Activated naive CD4-positive, alpha-beta T cell treated with anti-CD3 and anti-CD28 coated beads, Interleukin-2, amount 50 U/mL, for 72 hours (primary cell): ENCODE results near the gene FOXN1. TPM values are rescaled to one million over a fixed set of nuclear protein-coding genes. Genes with fewer than 3 reads are reported as not detected.

Source experiments
- ATAC-seq, 2 donors: fragments of 150-1000 bp; cut with Tn5 transposase; 2 replicates each; pipeline ENCODE4 v1.10.0; 2021; ENCODE audit warnings: mild to moderate bottlenecking in 2 of 2, moderate library complexity in 2 of 2
- DNase-seq, 2 donors: peaks; one replicate each; pipeline ENCODE4 v3.0.0; 2021 to 2022; ENCODE audit warnings: low spot score in 2 of 2
- H3K27ac Mint-ChIP-seq, 2 donors: one replicate each; pipeline ENCODE4 v1.8.0; 2022; ENCODE audit warnings: mild to moderate bottlenecking in 2 of 2, mixed read lengths in 2 of 2
- H3K36me3 Mint-ChIP-seq, 2 donors: one replicate each; pipeline ENCODE4 v1.8.0; 2022; ENCODE audit warnings: mixed read lengths in 2 of 2
- H3K9me3 Mint-ChIP-seq, 2 donors: one replicate each; pipeline ENCODE4 v1.8.0; 2022; ENCODE audit warnings: mixed read lengths in 2 of 2
- total RNA-seq, 2 donors: library from RNA; stranded (reverse); gene quantifications; one replicate each; pipeline ENCODE4 v1.2.3, GENCODE V29; 2022

Gene FOXN1
- total RNA-seq, 2 donors from 2014 or later: not detected

DNA sequence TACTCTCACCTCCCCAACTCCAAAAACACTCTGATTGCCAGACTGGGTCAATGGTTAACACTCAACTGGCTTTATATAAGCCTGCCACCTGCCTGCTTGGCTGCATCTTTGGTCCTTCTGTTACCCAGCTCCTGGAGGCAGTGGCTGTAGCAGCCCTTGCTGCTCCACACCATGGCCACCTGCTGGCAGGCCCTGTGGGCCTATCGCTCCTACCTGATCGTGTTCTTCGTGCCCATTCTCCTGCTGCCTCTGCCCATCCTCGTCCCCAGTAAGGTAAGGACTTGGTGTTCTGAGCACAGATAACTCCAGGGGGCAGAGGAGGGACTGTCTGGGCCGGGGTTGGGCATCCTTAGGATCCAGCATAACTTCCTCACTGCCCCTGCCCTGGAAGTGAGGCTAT is 32.6 kb upstream of the FOXN1 start, which contains the start of gene SLC13A2:
TSS of gene SLC13A2 (plus strand) at position 103 of the 400 bp plus-strand sequence. CDS start at position 172, 69 bp downstream.
- Mint-ChIP-seq H3K36me3 (no peaks in the 10 kb centered on the region), H3K27ac (peak within 1 kb of the TSS in 1 of 2 donors; percentile 85), H3K9me3 (no peaks in the 10 kb centered on the region)
- ATAC-seq (no peak), DNase-seq (peak in 1 of 2 donors; percentile 39)

- no peaks in the 10 kb centered on the region for H3K9me3 Mint-ChIP-seq
- H3K27ac Mint-ChIP-seq: no peak overlapping the region
- DNase-seq (no peak), ATAC-seq (no peak)
- no peaks in the 10 kb centered on the region for H3K36me3 Mint-ChIP-seq
Observed at GRCh38 chr17:28474111-28474531, 32.0 kb upstream of the FOXN1 start.

GRCh38 chr17:28475151-28475900 is 30.8 kb upstream of the FOXN1 start:
- no peaks in the 10 kb centered on the region for H3K36me3 Mint-ChIP-seq
- peak overlapping the region; percentile 44 to 48 for H3K27ac Mint-ChIP-seq
- H3K9me3 Mint-ChIP-seq: no peaks in the 10 kb centered on the region
- ATAC-seq (peak; percentile 49 to 51), DNase-seq (no peak)

- no peak for DNase-seq
- ATAC-seq: no peak
- Mint-ChIP-seq H3K27ac (peak overlapping the region; percentile 34 to 48), H3K9me3 (no peaks in the 10 kb centered on the region), H3K36me3 (no peaks in the 10 kb centered on the region)
Observed at GRCh38 chr17:28476076-28476865, 29.9 kb upstream of the FOXN1 start.

DNA sequence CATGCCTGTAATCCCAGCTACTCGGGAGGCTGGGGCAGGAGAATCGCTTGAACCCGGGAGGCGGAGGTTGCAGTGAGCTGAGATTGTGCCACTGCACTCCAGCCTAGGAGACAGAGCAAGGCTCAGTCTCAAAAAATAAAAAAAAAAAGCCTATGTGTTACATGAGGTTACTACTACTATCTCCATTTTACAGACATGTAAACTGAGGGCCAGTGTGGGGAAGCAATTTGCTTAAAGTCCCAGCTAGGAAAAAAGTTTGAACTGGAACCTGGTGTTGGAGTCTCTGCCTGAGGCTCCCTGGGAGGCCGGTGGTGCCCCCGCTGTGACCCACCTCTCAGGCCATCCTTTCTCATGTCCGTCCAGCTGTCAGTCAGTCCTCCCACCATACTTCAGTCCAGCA is 28.2 kb upstream of the FOXN1 start:
- Mint-ChIP-seq H3K36me3 (no peaks in the 10 kb centered on the region), H3K27ac (peak overlapping the region in 1 of 2 donors; percentile 15), H3K9me3 (no peaks in the 10 kb centered on the region)
- DNase-seq (no peak), ATAC-seq (no peak)

DNA sequence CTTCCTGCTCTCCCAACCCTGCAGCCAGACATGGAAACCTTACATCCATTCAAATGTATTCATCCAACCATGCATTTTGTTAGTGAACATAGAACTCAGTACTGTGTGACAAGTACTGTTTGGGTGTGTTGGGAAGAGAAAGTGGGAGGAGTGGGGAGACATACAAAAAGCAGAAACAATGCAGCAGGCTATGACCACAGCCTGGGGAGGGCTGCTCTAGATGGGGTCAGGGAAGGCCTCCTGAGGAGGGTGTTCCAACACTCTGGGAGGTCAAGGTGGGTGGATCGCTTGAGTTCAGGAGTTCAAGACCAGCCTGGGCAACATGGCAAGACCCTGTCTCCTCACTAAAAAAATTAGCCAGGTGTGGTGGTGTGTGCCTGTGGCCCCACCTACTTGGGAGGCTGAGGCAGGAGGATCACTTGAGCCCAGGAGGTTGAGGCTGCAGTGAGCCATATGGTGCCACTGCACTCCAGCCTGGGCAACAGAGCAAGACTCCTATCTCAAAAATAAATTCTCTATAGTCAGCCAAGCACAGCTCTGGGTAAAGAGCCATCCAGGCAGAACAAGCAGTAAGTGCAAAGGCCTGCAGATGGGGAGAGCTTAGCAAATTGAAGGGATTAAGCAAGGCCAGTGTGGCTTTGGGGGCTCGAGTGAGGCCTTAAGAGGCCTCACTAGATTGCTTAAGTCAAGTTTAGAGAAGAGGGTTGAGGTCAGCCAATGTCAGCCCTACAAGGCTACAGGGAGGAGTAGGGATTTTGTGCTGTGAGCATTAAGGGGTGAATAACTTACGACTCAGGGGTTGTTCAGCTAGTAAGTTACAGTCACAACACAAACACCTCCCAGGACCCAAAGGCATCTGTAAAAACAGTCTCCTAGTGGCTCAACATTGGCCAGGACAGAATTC is 27.2 kb upstream of the FOXN1 start:
- Mint-ChIP-seq H3K36me3 (no peaks in the 10 kb centered on the region), H3K9me3 (no peaks in the 10 kb centered on the region), H3K27ac (peak overlapping the region in 1 of 2 donors; percentile 15)
- ATAC-seq: no peak
- DNase-seq: no peak

GRCh38 chr17:28480278-28480677 is 25.9 kb upstream of the FOXN1 start:
- Mint-ChIP-seq H3K36me3 (no peaks in the 10 kb centered on the region), H3K27ac (no peak overlapping the region), H3K9me3 (no peaks in the 10 kb centered on the region)
- ATAC-seq: no peak
- no peak for DNase-seq

DNA sequence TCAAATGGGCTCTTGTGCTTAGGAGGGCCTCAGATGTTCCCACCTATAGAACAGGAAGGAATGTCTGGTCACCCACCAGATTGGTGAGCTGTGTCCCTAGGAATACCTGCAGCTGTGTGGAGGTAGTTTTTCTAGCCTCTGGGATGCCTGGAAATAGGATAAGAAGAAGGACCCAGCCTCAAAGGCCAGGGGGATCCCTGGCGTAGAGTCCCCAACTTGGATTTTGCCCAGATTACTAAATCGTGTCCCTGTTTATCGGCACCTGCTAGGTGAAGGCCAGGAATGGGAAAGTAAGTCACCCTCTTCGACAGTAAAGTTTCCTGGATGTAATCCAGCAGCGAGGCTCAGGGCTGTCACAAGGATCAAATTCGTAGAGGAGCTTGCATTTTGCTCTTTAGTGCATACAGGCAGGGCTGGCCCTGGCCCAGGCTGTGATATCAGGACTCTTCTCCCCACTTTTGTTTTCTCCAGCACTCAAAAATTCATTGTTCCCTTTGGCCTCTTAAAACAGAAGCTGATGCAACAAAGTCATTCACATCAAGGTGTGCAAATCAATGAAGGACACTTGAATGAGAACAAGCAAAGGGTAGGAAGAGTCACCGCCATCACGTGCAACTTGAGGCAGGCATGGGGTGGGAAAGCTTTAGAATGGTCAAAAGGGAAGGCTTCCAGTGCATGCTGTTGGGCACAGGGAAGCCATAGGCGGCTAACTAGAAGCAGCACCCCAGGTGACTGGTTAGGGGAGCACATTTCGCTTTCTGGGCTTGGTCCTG is 25.2 kb upstream of the FOXN1 start:
- Mint-ChIP-seq H3K9me3 (no peaks in the 10 kb centered on the region), H3K36me3 (no peaks in the 10 kb centered on the region), H3K27ac (no peak overlapping the region)
- DNase-seq: no peak
- ATAC-seq: no peak

DNA sequence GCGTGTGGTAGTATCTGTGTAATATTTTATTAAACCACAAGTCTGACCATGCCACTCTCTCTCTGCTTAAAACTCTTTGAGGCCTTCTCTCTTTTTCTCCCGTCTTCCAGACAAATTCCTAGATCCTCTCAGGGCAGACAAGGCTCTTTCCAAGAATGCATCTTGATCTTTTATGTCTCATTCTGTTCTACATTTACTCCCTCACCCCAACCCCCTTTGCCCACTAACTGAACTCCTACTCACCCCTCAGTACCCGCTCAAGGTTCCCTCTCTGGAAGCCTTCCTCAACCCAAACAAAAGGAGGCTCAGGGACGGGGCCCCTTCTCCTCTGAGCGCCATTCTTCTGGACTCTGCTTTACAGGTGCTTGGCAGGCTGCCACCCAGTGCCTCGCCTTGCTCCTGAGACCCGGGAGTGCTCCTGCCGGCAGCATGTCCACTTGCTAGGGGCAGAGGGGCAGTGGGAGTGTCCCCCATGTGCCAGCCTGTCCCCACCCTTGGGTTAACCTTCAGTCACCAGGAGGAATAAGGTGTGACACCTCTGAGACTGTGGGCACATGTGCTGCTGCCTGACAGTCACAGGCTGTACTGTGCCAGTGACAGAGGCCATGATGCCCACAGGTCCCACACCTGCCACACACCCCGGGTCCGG is 23.5 kb upstream of the FOXN1 start:
- H3K9me3 Mint-ChIP-seq: no peaks in the 10 kb centered on the region
- H3K27ac Mint-ChIP-seq: peak overlapping the region in 1 of 2 donors; percentile 47
- no peak for ATAC-seq
- no peak for DNase-seq
- H3K36me3 Mint-ChIP-seq: no peaks in the 10 kb centered on the region

DNA sequence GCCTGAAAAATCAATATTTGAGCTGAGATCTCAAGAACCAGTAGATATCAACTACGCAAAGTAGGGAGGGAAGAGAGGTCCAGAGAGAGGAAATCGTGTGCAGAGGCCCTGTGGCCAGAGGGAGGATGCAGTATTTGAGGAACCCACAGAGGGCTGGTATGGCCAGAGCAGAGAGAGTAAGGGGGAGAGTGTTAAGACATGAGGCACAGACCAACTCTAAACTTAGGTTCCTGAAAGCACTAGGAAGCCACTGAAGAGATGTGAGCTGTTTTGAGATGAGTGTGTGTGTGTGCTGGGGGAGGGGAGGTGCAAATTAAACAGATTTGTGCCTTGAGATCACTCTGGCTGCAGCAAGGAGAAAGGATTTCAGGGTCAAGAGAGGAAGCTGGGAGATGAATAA is 21.9 kb upstream of the FOXN1 start:
- Mint-ChIP-seq H3K36me3 (no peaks in the 10 kb centered on the region), H3K27ac (peak overlapping the region in 1 of 2 donors; percentile 8), H3K9me3 (no peaks in the 10 kb centered on the region)
- no peak for DNase-seq
- ATAC-seq: peak in 1 of 2 donors; percentile 90

GRCh38 chr17:28485049-28485448 is 21.1 kb upstream of the FOXN1 start:
- no peak overlapping the region for H3K27ac Mint-ChIP-seq

DNA sequence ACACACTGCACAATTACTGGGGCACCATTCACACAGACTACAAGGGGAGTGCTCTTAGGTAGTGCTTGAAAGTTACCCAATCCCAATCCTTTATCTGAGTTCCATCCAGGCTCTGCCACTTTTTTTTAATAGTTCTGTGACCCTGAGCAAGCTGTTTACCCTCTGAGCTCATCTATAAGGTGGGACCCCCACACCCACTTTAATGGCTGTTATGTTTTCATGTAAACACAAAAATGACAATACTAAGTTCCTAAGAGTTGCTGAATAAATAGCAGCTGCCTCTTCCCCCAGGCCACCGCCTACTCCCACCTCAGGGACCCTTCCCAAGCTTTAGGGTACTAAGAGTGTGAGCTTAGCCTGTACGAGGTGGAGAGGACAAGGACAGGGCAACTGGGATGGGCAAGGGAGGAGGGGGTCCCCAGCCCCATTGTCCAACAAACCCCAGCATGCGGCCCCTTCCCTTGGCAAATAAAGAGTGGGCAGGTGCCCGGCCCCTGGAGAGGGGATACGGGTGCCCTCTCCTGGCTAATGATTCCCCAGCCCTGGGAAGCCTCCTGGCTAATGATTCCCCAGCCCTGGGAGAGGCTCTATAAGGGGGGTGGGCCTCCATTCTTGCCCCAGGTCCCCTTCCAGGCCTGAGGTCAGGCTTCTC is 18.1 kb upstream of the FOXN1 start:
- DNase-seq (no peak), ATAC-seq (no peak)
- no peaks in the 10 kb centered on the region for H3K36me3 Mint-ChIP-seq
- H3K9me3 Mint-ChIP-seq: no peaks in the 10 kb centered on the region
- no peak overlapping the region for H3K27ac Mint-ChIP-seq

More at GRCh38 chr17:28485049-28485448, 21.1 kb upstream of the FOXN1 start:
- no peak for ATAC-seq
- DNase-seq: no peak
- Mint-ChIP-seq H3K9me3 (no peaks in the 10 kb centered on the region), H3K36me3 (no peaks in the 10 kb centered on the region)

DNA sequence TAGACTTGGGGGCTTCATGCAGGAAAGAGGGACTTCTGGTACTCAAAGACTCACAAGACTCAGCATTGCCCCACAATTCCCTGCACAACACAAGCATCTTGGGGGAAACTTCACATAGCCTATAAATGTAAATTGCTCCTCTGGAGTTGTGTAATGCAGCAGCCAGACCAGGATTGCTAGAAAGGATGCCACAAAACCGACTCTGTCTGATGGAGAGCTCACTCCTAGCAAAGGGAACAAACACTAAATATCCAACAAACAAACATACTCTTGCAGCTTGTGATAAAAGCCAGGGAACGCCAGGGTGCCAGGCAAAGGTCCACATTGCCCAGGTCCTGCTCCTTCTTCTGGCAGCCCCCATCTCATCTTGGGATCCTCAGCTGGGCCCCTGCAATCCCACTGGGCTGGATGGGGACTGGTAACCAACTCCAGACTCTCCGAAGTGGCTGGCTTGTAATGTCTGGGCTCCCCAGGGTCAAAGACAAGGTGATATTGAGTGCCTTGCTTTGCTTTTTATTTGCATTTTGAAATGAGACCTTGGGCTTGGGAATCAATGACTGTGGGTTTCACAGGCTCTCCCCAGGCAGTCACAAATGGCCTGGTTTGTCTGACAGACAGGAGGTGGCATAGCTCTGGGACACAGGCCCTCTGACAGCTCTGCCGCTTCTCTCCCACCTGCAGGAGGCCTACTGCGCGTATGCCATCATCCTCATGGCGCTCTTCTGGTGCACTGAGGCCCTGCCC is 17.4 kb upstream of the FOXN1 start:
- H3K9me3 Mint-ChIP-seq: no peaks in the 10 kb centered on the region
- DNase-seq: no peak
- H3K27ac Mint-ChIP-seq: no peak overlapping the region
- ATAC-seq: no peak
- H3K36me3 Mint-ChIP-seq: no peaks in the 10 kb centered on the region

DNA sequence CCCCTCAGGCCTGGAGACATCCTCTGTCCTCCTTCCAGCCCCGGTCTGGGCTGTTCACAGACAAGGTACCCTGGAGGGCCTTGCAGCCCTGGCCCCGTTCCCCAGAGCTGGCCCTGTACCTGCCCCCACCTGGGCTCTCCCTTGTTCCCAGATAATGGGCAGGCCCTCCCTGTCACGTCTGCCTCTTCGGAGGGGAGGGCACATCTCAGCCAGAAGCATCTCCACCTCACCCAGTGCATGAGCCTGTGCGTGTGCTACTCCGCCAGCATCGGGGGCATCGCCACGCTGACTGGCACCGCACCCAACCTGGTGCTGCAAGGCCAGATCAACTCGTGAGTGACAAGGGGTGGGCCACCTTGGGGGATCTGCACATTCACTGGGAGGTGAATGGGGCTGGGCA is 14.9 kb upstream of the FOXN1 start:
- ATAC-seq: no peak
- no peaks in the 10 kb centered on the region for H3K36me3 Mint-ChIP-seq
- H3K27ac Mint-ChIP-seq: peak overlapping the region in 1 of 2 donors; percentile 65
- no peak for DNase-seq
- no peaks in the 10 kb centered on the region for H3K9me3 Mint-ChIP-seq

GRCh38 chr17:28491860-28492259 is 14.3 kb upstream of the FOXN1 start:
- H3K9me3 Mint-ChIP-seq: no peaks in the 10 kb centered on the region
- no peak overlapping the region for H3K27ac Mint-ChIP-seq
- no peak for ATAC-seq
- H3K36me3 Mint-ChIP-seq: no peaks in the 10 kb centered on the region
- no peak for DNase-seq
